ENCODE measurements around the gene SEMA3A. TPM values are rescaled to one million over a fixed set of nuclear protein-coding genes. Genes with fewer than 3 reads are reported as not detected.
A peak's percentile ranks its signal among the peaks of the same experiment; 100 is the strongest.

SEMA3A gene
- total RNA-seq, 4 donors from 2014 or later: 0.15 to 4.6 (median 0.69) TPM

GRCh38 chr7:83984591-83984990, 210.0 kb downstream of the SEMA3A start:
- Histone ChIP-seq H3K27ac (no peak overlapping the region), H3K9me3 (no peaks in the 10 kb centered on the region), H3K27me3 (no peaks in the 10 kb centered on the region), H3K36me3 (no peaks in the 10 kb centered on the region), H3K4me1 (peaks cover 0 to 4% (median 0%) of the 10 kb centered on the region in 3 donors), H3K4me3 (no peak overlapping the region)
- TF ChIP-seq, protein P1, sequence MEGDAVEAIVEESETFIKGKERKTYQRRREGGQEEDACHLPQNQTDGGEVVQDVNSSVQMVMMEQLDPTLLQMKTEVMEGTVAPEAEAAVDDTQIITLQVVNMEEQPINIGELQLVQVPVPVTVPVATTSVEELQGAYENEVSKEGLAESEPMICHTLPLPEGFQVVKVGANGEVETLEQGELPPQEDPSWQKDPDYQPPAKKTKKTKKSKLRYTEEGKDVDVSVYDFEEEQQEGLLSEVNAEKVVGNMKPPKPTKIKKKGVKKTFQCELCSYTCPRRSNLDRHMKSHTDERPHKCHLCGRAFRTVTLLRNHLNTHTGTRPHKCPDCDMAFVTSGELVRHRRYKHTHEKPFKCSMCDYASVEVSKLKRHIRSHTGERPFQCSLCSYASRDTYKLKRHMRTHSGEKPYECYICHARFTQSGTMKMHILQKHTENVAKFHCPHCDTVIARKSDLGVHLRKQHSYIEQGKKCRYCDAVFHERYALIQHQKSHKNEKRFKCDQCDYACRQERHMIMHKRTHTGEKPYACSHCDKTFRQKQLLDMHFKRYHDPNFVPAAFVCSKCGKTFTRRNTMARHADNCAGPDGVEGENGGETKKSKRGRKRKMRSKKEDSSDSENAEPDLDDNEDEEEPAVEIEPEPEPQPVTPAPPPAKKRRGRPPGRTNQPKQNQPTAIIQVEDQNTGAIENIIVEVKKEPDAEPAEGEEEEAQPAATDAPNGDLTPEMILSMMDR (IDR thresholded peaks at IDR 0.05): no peak
- no peak for TF ChIP-seq POLR2A (IDR thresholded peaks at IDR 0.05)
- no peak for DNase-seq
- intact Hi-C loops (cut with DNase I): no loop called here

DNA sequence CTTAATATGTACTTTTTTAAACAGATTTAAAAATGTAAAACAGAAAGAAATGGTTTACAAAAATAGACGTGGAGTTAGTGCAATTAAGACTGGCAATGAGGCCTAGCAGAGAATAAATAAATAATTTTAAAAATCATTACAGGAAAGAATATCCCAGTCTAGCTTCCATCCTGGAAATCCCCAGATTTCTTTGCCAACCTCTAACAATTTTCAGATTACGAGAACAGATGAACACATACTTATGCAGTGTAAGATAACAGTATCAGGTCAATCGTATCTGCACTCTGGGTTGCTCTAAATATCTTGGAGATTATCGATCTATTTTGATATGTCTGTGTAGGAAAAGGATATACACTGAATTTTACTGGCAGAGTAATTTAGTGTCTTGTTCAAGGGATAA, 210.5 kb downstream of the SEMA3A start:
- H3K9me3 ChIP-seq: no peaks in the 10 kb centered on the region
- no peaks in the 10 kb centered on the region for H3K36me3 ChIP-seq
- intact Hi-C loops (cut with DNase I): no loop called here
- no peak for DNase-seq
- TF ChIP-seq, protein P1 (IDR thresholded peaks at IDR 0.05): no peak
- TF ChIP-seq POLR2A (IDR thresholded peaks at IDR 0.05): no peak
- no peak overlapping the region for H3K27ac ChIP-seq
- H3K4me1 ChIP-seq: peaks cover 0 to 4% (median 0%) of the 10 kb centered on the region in 3 donors
- no peaks in the 10 kb centered on the region for H3K27me3 ChIP-seq
- WGBS, 2 donors: 31 to 33% methylated on average over 4 of the region's 4 CpGs
- H3K4me3 ChIP-seq: no peak overlapping the region

GRCh38 chr7:83983606-83984005, 211.0 kb downstream of the SEMA3A start:
- H3K36me3 ChIP-seq: no peaks in the 10 kb centered on the region
- TF ChIP-seq POLR2A (IDR thresholded peaks at IDR 0.05): no peak
- 19 to 52% methylated on average over 1 of the region's 1 CpG for WGBS, 2 donors
- no peaks in the 10 kb centered on the region for H3K9me3 ChIP-seq
- no peak overlapping the region for H3K4me3 ChIP-seq
- H3K27me3 ChIP-seq: no peaks in the 10 kb centered on the region
- peaks cover 0 to 4% (median 0%) of the 10 kb centered on the region in 3 donors for H3K4me1 ChIP-seq
- peak overlapping the region in 1 of 4 donors; percentile 7 for H3K27ac ChIP-seq
- intact Hi-C loops (cut with DNase I): no loop called here
- DNase-seq: no peak

- DNase-seq: no peak
Measured at GRCh38 chr7:83976302-83976701, 218.3 kb downstream of the SEMA3A start.

GRCh38 chr7:83970081-83970480, 224.5 kb downstream of the SEMA3A start:
- Histone ChIP-seq H3K27me3 (no peaks in the 10 kb centered on the region), H3K36me3 (no peaks in the 10 kb centered on the region), H3K9me3 (no peaks in the 10 kb centered on the region), H3K27ac (no peak overlapping the region), H3K4me1 (no peaks in the 10 kb centered on the region), H3K4me3 (no peak overlapping the region)
- no peak for TF ChIP-seq POLR2A (IDR thresholded peaks at IDR 0.05)
- TF ChIP-seq, protein P1 (IDR thresholded peaks at IDR 0.05): no peak
- DNase-seq: no peak
- intact Hi-C loops (cut with DNase I): loop anchor here (5.0 kb wide), 1 partner anchor 1052 kb away; no protein-coding TSS in a partner anchor

More at GRCh38 chr7:83976302-83976701, 218.3 kb downstream of the SEMA3A start:
- Histone ChIP-seq H3K4me3 (no peak overlapping the region), H3K36me3 (no peaks in the 10 kb centered on the region), H3K27me3 (no peaks in the 10 kb centered on the region), H3K9me3 (no peaks in the 10 kb centered on the region), H3K27ac (no peak overlapping the region), H3K4me1 (no peaks in the 10 kb centered on the region)
- intact Hi-C loops (cut with DNase I): no loop called here
- TF ChIP-seq, protein P1 (IDR thresholded peaks at IDR 0.05): peak in 5 of 6 experiments; percentile 56 to 74 (median 59)
- TF ChIP-seq POLR2A (IDR thresholded peaks at IDR 0.05): no peak

GRCh38 chr7:83964318-83964717, 230.3 kb downstream of the SEMA3A start:
- Histone ChIP-seq H3K4me3 (no peak overlapping the region), H3K27ac (no peak overlapping the region), H3K4me1 (no peaks in the 10 kb centered on the region), H3K9me3 (no peaks in the 10 kb centered on the region), H3K27me3 (no peaks in the 10 kb centered on the region), H3K36me3 (no peaks in the 10 kb centered on the region)
- TF ChIP-seq, protein P1 (IDR thresholded peaks at IDR 0.05): no peak
- TF ChIP-seq POLR2A (IDR thresholded peaks at IDR 0.05): no peak
- DNase-seq: no peak
- intact Hi-C loops (cut with DNase I): no loop called here

Measured in esophagus squamous epithelium (tissue), 5 donors.